B cell (primary cell): Measurements from ENCODE around the gene ZDHHC14. TPM values are rescaled to one million over a fixed set of nuclear protein-coding genes. Genes with fewer than 3 reads are reported as not detected.

Experiments
- ATAC-seq: fragments of 200-7000 bp; cut with Tn5 transposase; one replicate; pipeline ENCODE4 v1.10.0; 2021; ENCODE audit warnings: low read depth, mild to moderate bottlenecking, moderate number of reproducible peaks, moderate library complexity
- CTCF ChIA-PET: fragments of 350-600 bp; sonication (Branson Sonifier 250); formaldehyde crosslinking; loops from one replicate; lab custom pipeline; 2021; ENCODE audit warnings: antibody characterized with exemption, inconsistent platforms; lab: Charles Lee
- POLR2A ChIA-PET: fragments of 350-600 bp; sonication (Branson Sonifier 250); formaldehyde crosslinking; loops from one replicate; lab custom pipeline; 2021; ENCODE audit warnings: antibody characterized with exemption; lab: Charles Lee
- DNase-seq: peaks from one replicate; pipeline ENCODE4 v3.0.0; 2013
- H2AFZ ChIP-seq: 2 replicates; pipeline ENCODE4 v1.6.1; 2012; ENCODE audit warnings: mild to moderate bottlenecking, low read depth, low read length; ENCODE audit not compliant: insufficient read depth, poor library complexity, severe bottlenecking
- H3K27ac ChIP-seq, 2 donors: 1 replicate in 1 of 2; 2 replicates in 1 of 2; pipeline ENCODE4 v1.5.1; 2012 to 2013; ENCODE audit warnings: low read length in 2 of 2, mild to moderate bottlenecking in 2 of 2, moderate library complexity in 1 of 2
- H3K27me3 ChIP-seq, 4 experiments: fragments of 200-600 bp in 1 of 4; sonication (generic) in 1 of 4; replicated peaks in 1 of 4; 1 replicate in 2 of 4; 2 replicates in 2 of 4; pipeline versions ENCODE4 v1.6.1 to v1.7.0; 2013 to 2016; ENCODE audit warnings: low read length in 3 of 4, mild to moderate bottlenecking in 2 of 4, mixed read lengths in 1 of 4, moderate library complexity in 1 of 4; ENCODE audit not compliant: insufficient read depth in 4 of 4, control insufficient read depth in 3 of 4; ENCODE audit errors: control extremely low read depth in 1 of 4
- H3K36me3 ChIP-seq, 2 experiments: replicated peaks in 1 of 2; 1 replicate in 1 of 2; 2 replicates in 1 of 2; pipeline versions ENCODE4 v1.6.1 to v1.7.1; 2013; ENCODE audit warnings: low read length in 1 of 2; ENCODE audit not compliant: insufficient read depth in 2 of 2, control insufficient read depth in 1 of 2; ENCODE audit errors: control extremely low read depth in 1 of 2, extremely low read depth in 1 of 2
- H3K4me1 ChIP-seq, 2 donors: fragments of 200-600 bp in 1 of 2; sonication (generic) in 1 of 2; 1 replicate in 1 of 2; 2 replicates in 1 of 2; pipeline versions ENCODE4 v1.5.1 to v1.6.1; 2013 to 2017; ENCODE audit warnings: low read length in 2 of 2; ENCODE audit not compliant: control insufficient read depth in 2 of 2, insufficient read depth in 2 of 2
- H3K4me2 ChIP-seq: replicated peaks from 2 replicates; pipeline ENCODE3; 2012; ENCODE audit warnings: mild to moderate bottlenecking, low read depth, low read length; ENCODE audit not compliant: poor library complexity, severe bottlenecking
- H3K4me3 ChIP-seq, 5 experiments: fragments of 200-600 bp in 1 of 5; sonication (generic) in 1 of 5; 1 replicate in 3 of 5; 2 replicates in 2 of 5; pipeline versions ENCODE4 v1.5.1 to v1.7.0; 2011 to 2016; ENCODE audit warnings: low read length in 4 of 5, mild to moderate bottlenecking in 4 of 5, low read depth in 2 of 5, control low read depth in 1 of 5, moderate library complexity in 1 of 5; ENCODE audit not compliant: insufficient read depth in 1 of 5; ENCODE audit errors: control extremely low read depth in 1 of 5, extremely low read depth in 1 of 5
- H3K79me2 ChIP-seq: fragments of 200-600 bp; sonication (generic); one replicate; pipeline ENCODE4 v1.6.0; 2016; ENCODE audit warnings: low read length; ENCODE audit not compliant: control insufficient read depth, insufficient read depth
- H3K9ac ChIP-seq: fragments of 200-600 bp; sonication (generic); 2 replicates; pipeline ENCODE4 v1.6.1; 2017; ENCODE audit warnings: mild to moderate bottlenecking, low read length, moderate library complexity
- H3K9me3 ChIP-seq, 3 donors: one replicate each; pipeline versions ENCODE4 v1.6.1 to v1.7.1; 2013; ENCODE audit warnings: low read length in 2 of 3; ENCODE audit not compliant: control insufficient read depth in 2 of 3, insufficient read depth in 1 of 3; ENCODE audit errors: control extremely low read depth in 1 of 3
- H4K20me1 ChIP-seq: 2 replicates; pipeline ENCODE4 v1.6.0; 2012; ENCODE audit warnings: mild to moderate bottlenecking, low read length; ENCODE audit not compliant: insufficient read depth, control insufficient read depth, poor library complexity, severe bottlenecking
- H3K27ac Mint-ChIP-seq: one replicate; pipeline ENCODE4 v1.8.0; 2021; ENCODE audit warnings: mixed read lengths
- H3K27me3 Mint-ChIP-seq: one replicate; pipeline ENCODE4 v1.8.0; 2021; ENCODE audit warnings: mixed read lengths
- H3K4me1 Mint-ChIP-seq: one replicate; pipeline ENCODE4 v1.8.0; 2021; ENCODE audit warnings: mixed read lengths
- H3K4me3 Mint-ChIP-seq: one replicate; pipeline ENCODE4 v1.8.0; 2021; ENCODE audit warnings: mixed read lengths
- H3K9me3 Mint-ChIP-seq: one replicate; pipeline ENCODE4 v1.8.0; 2022; ENCODE audit warnings: mixed read lengths; ENCODE audit not compliant: insufficient read depth
- EZH2 ChIP-seq: IDR thresholded peaks from 2 replicates; pipeline ENCODE4 v1.6.1; 2012; ENCODE audit warnings: borderline replicate concordance, low read depth, mild to moderate bottlenecking, moderate library complexity, low read length; ENCODE audit not compliant: insufficient read depth, poor library complexity, severe bottlenecking
- WGBS: methylation state at CpG from one replicate; pipeline ENCODE4 v1.1.5; 2013; ENCODE audit warnings: missing lambda C conversion rate; ENCODE audit not compliant: insufficient coverage; 5-methylcytosine and 5-hydroxymethylcytosine counted together
- intact Hi-C: fragments of 100-400 bp; cut with micrococcal nuclease; formaldehyde crosslinking; loops from one replicate; pipeline ENCODE4 v1.10.0; 2022
- polyA plus RNA-seq: library from polyadenylated mRNA; depleted of rRNA; stranded (reverse); fragments of >200 nt; gene quantifications from 2 replicates; pipeline ENCODE4 v1.2.3, GENCODE V29; 2012
- total RNA-seq, 2 donors: library from RNA; stranded (reverse); fragments of 120-200 nt in 1 of 2; gene quantifications; 1 replicate in 1 of 2; 2 replicates in 1 of 2; pipeline versions ENCODE4 v1.2.3 to v1.2.4, GENCODE V29; 2013 to 2022
- TF ChIP-seq, protein P1 (sequence below): fragments of 200-600 bp; IDR thresholded peaks from one replicate; pipeline ENCODE4 v1.8.0; 2022; ENCODE audit warnings: antibody characterized with exemption, mild to moderate bottlenecking

The ZDHHC14 gene
- total and polyA plus RNA-seq, 2 donors (not counting 1 experiment from before 2014, with no cell fraction given), result 8.8 to 50.4 TPM

- Histone ChIP-seq H3K27me3 (no peaks in the 10 kb centered on the region), H3K36me3 (peaks cover 0 to 27% of the 10 kb centered on the region in 2 experiments), H2AFZ (no peak overlapping the region), H3K9me3 (peaks cover 0 to 24% (median 20%) of the 10 kb centered on the region in 3 donors), H3K4me1 (peaks cover 21 to 38% of the 10 kb centered on the region in 2 donors), H3K4me2 (no peak overlapping the region), H4K20me1 (no peaks in the 10 kb centered on the region), H3K79me2 (peaks cover 2% of the 10 kb centered on the region), H3K9ac (no peak overlapping the region), H3K4me3 (no peak overlapping the region), H3K27ac (no peak overlapping the region)
- H3K9me3 Mint-ChIP-seq, result peaks cover 8% of the 10 kb centered on the region
- POLR2A ChIA-PET, result interaction anchor here (1.1 kb wide), 2 partner anchors 14 to 23 kb away, joined by 3 read pairs; no protein-coding TSS in a partner anchor
- ATAC-seq, result no peak
- H3K27me3 Mint-ChIP-seq, result no peaks in the 10 kb centered on the region
- intact Hi-C loops, result loop anchor here (10.0 kb wide), 1 partner anchor 129 kb away; no protein-coding TSS in a partner anchor
- peaks cover 31% of the 10 kb centered on the region for H3K4me1 Mint-ChIP-seq
- 95% methylated on average over 3 of the region's 8 CpGs for WGBS
- no peak overlapping the region for H3K27ac Mint-ChIP-seq
- H3K4me3 Mint-ChIP-seq, result no peak overlapping the region
- TF ChIP-seq, protein P1, sequence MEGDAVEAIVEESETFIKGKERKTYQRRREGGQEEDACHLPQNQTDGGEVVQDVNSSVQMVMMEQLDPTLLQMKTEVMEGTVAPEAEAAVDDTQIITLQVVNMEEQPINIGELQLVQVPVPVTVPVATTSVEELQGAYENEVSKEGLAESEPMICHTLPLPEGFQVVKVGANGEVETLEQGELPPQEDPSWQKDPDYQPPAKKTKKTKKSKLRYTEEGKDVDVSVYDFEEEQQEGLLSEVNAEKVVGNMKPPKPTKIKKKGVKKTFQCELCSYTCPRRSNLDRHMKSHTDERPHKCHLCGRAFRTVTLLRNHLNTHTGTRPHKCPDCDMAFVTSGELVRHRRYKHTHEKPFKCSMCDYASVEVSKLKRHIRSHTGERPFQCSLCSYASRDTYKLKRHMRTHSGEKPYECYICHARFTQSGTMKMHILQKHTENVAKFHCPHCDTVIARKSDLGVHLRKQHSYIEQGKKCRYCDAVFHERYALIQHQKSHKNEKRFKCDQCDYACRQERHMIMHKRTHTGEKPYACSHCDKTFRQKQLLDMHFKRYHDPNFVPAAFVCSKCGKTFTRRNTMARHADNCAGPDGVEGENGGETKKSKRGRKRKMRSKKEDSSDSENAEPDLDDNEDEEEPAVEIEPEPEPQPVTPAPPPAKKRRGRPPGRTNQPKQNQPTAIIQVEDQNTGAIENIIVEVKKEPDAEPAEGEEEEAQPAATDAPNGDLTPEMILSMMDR, result no peak
- no peak for TF ChIP-seq EZH2
- no peak for DNase-seq
- CTCF ChIA-PET, result interaction anchor here (0.7 to 1.0 kb wide), 2 partner anchors 9 to 18 kb away, joined by 3 read pairs; no protein-coding TSS in a partner anchor
Observed at GRCh38 chr6:157593596-157593995, 212.6 kb downstream of the ZDHHC14 start.

- peaks cover 0 to 27% of the 10 kb centered on the region in 2 experiments for H3K36me3 ChIP-seq
- H3K4me3 ChIP-seq, result no peak overlapping the region
- DNase-seq (no peak), ATAC-seq (no peak)
- no peaks in the 10 kb centered on the region for H3K27me3 Mint-ChIP-seq
- H2AFZ ChIP-seq, result no peak overlapping the region
- ChIA-PET CTCF (interaction anchor here (0.7 to 5.1 kb wide), 3 partner anchors 10 to 279 kb away, joined by 3 to 27 read pairs (median 3); no protein-coding TSS in a partner anchor), POLR2A (interaction anchor here (1.1 kb wide), 2 partner anchors 13 to 24 kb away, joined by 3 read pairs; no protein-coding TSS in a partner anchor)
- H3K4me1 ChIP-seq, result peaks cover 24 to 43% of the 10 kb centered on the region in 2 donors
- no peak overlapping the region for H3K27ac ChIP-seq
- intact Hi-C loops, result loop anchor here (10.0 kb wide), 1 partner anchor 129 kb away; no protein-coding TSS in a partner anchor
- H3K27me3 ChIP-seq, result no peaks in the 10 kb centered on the region
- H3K79me2 ChIP-seq, result peaks cover 2% of the 10 kb centered on the region
- H3K4me1 Mint-ChIP-seq, result peaks cover 37% of the 10 kb centered on the region
- peaks cover 0 to 20% (median 16%) of the 10 kb centered on the region in 3 donors for H3K9me3 ChIP-seq
- H3K4me2 ChIP-seq, result no peak overlapping the region
- peaks cover 6% of the 10 kb centered on the region for H3K9me3 Mint-ChIP-seq
- no peak for TF ChIP-seq EZH2
- TF ChIP-seq, protein P1, result no peak
- no peak overlapping the region for H3K4me3 Mint-ChIP-seq
- WGBS, result 97% methylated on average over 7 of the region's 7 CpGs
- H3K9ac ChIP-seq, result no peak overlapping the region
- H4K20me1 ChIP-seq, result no peaks in the 10 kb centered on the region
- peak overlapping the region; percentile 12 for H3K27ac Mint-ChIP-seq
Observed at GRCh38 chr6:157594292-157594691, 213.3 kb downstream of the ZDHHC14 start.
